Stimulated activated naive B cell treated with anti-CD40 and anti-IgM and Interleukin-4, amounts not matched to agents 10 μg/mL and 1 μg/mL and 100 μg/mL, for 72 hours (primary cell): Measurements from ENCODE around the gene CACUL1.
A peak's percentile ranks its signal among the peaks of the same experiment; 100 is the strongest.

Experiments used
- ATAC-seq, 2 donors: fragments of 150-1000 bp; cut with Tn5 transposase; replicated peaks; 2 replicates each; pipeline ENCODE4 v1.10.0; 2021; ENCODE audit warnings: moderate library complexity in 1 of 2
- DNase-seq: peaks from one replicate; pipeline ENCODE4 v3.0.0; 2021
- H3K27ac Mint-ChIP-seq: one replicate; pipeline ENCODE4 v1.8.0; 2022; ENCODE audit warnings: mild to moderate bottlenecking, mixed read lengths
- H3K27me3 Mint-ChIP-seq, 2 donors: one replicate each; pipeline ENCODE4 v1.8.0; 2022; ENCODE audit warnings: mixed read lengths in 2 of 2
- H3K36me3 Mint-ChIP-seq, 2 donors: one replicate each; pipeline ENCODE4 v1.8.0; 2022; ENCODE audit warnings: mixed read lengths in 2 of 2, mild to moderate bottlenecking in 1 of 2
- H3K4me1 Mint-ChIP-seq, 2 donors: one replicate each; pipeline ENCODE4 v1.8.0; 2022; ENCODE audit warnings: mixed read lengths in 2 of 2, mild to moderate bottlenecking in 1 of 2
- H3K4me3 Mint-ChIP-seq, 2 donors: one replicate each; pipeline ENCODE4 v1.8.0; 2022; ENCODE audit warnings: mild to moderate bottlenecking in 2 of 2, mixed read lengths in 2 of 2, moderate library complexity in 1 of 2
- H3K9me3 Mint-ChIP-seq, 2 donors: one replicate each; pipeline ENCODE4 v1.8.0; 2022; ENCODE audit warnings: mixed read lengths in 2 of 2, mild to moderate bottlenecking in 1 of 2

CACUL1 gene

DNA sequence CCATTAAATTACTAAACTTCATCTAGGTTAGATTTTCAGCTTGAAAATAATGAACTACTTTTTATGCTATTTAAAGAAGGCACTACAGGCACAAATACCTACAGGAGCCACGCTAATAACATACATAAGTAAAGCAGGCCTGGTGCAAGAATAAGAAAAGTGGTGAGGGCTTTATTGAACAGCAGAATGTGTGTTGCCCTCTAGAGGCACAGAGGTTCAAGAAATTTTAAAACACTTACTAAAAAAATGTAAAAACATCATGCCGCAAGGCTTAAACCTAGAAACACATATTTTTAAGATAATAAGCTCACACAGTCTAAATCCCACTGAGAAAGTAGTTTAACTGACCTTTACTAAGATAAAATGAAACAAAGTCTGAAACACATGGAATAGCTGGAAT, 20.3 kb downstream of the CACUL1 start:
- Mint-ChIP-seq H3K27ac (no peak overlapping the region), H3K4me1 (peaks cover 39 to 68% of the 10 kb centered on the region in 2 donors), H3K4me3 (no peak overlapping the region), H3K27me3 (no peaks in the 10 kb centered on the region), H3K36me3 (peaks cover 7 to 9% of the 10 kb centered on the region in 2 donors), H3K9me3 (no peaks in the 10 kb centered on the region)
- ATAC-seq: no peak
- no peak for DNase-seq

DNA sequence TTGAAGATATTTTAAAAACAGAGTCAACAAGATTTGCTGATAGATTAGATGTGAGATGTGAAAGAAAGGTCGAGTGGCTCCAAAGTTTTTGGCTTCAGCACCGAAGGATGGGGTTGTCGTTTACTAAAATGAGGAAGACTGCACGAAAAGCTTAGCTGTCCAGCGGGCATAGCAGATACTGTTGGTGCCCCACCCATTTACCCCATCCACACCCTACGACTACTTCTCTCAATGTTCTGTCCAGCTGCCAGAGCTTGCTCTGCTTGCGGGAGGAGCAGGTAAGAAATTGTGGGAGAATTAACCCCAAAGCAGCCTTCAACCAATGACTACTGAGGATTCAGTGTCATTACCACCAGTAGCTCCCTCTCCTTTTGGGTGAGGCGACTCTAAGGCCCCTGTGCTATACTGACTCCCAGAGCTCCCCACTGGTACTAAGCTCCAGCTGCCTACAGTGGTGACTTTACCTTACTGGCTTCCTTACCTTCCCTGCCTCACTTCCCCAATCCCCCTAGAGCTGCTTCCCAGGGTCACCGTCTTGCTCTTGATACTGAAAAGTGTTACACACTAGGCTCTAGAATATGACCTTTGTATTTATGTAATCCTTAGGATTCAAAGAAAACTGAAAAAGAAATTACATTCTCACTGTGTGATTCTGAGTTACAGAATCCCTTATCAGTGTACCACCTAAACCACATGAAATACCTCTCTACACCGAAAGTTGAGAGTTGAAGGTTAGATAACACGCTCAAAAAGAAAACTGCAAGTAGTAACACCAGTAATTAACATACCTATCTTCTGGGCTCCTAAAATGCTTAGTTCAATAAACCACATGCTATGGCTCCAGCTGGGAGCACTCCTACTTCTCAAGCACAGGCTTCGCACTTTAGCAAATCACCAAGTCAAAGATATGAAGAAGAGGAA, 22.3 kb downstream of the CACUL1 start:
- ATAC-seq: no peak
- Mint-ChIP-seq H3K27me3 (no peaks in the 10 kb centered on the region), H3K9me3 (no peaks in the 10 kb centered on the region), H3K4me1 (peaks cover 34 to 54% of the 10 kb centered on the region in 2 donors), H3K27ac (peak overlapping the region; percentile 0), H3K36me3 (peaks cover 6 to 10% of the 10 kb centered on the region in 2 donors), H3K4me3 (no peak overlapping the region)
- no peak for DNase-seq

DNA sequence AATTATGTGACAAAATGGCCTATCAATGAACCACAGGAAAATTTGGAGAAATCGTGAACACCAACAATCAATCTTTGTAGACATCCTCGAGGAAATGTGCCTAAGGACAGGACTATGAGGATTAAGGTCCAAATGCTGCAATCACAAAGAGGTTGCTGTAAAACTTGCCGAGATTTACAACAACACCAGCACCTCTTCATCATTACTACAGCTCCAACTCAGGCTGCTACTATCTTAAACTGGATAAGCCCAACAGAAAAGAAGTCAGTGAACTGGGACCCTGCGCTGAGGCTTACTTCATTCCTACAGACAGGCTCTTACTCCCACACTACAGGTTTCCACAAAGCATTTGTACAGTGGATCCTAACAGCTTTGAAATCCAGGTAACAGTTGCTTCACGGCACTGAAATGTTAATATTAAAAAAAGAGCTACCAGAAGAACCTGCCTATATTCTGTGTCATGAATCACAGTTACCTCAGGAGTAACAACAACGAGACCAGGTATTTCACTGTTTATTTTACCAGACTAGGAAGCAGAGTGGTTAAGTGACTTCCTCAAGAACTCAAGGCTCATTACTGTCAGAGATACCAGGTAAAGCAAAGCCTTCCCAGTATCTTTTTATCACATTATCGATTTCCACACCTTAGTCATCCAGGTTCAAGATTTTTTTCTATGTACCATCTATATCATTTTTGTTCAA, 23.9 kb downstream of the CACUL1 start:
- peaks cover 14 to 17% of the 10 kb centered on the region in 2 donors for H3K36me3 Mint-ChIP-seq
- no peak for DNase-seq
- H3K27me3 Mint-ChIP-seq: no peaks in the 10 kb centered on the region
- H3K4me1 Mint-ChIP-seq: peaks cover 36 to 56% of the 10 kb centered on the region in 2 donors
- ATAC-seq: no peak
- H3K4me3 Mint-ChIP-seq: no peak overlapping the region
- peak overlapping the region; percentile 80 for H3K27ac Mint-ChIP-seq
- H3K9me3 Mint-ChIP-seq: no peaks in the 10 kb centered on the region

DNA sequence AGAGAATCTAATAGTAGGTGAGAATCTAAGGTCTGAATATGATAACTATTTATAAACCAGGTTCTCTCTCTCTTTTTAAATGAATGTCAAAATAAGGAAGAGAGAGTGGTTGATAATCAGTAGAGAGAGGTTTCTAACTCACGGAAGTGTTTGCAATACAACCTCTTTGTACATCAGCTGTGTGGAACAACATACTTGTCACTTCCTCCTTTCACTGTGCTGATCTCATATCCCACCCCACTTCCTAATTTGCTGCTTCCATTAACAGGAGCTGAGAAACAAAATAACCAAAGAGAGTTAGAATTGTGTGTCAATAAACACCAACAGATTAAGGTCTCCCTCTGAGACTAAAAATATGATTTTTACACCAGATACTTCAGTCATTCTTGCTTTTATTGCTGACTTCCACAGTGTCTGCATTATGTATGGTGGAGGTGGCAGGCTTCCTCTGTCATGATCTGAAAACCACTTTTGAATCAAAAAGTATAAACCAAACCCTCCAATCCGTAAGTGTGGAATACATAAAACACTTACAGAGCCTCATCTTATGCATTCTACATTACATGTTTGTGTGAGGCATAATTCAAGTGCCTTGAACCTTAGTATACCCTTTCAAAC, 25.0 kb downstream of the CACUL1 start:
- no peaks in the 10 kb centered on the region for H3K27me3 Mint-ChIP-seq
- ATAC-seq: peak; percentile 100

DNA sequence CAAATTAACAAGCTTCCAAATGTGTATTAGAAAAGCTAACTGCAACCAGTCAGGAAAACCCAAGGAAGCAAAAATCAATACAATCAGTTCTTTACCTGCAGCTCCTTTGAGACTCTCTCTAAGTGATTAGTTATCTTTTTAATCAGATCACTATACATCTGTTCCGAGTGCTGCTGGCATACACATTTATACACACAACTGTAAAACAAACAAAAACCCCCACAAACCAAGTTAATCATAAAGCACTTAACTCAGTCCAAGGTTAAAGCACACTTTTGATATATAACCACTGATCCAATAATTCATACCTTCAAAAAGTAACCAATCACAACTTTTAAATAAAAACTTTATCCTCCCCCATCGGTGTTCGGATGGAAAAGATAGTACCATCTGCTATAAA, 25.6 kb downstream of the CACUL1 start:
- DNase-seq (no peak), ATAC-seq (peak; percentile 9 to 15)
- H3K4me1 Mint-ChIP-seq: peaks cover 33 to 55% of the 10 kb centered on the region in 2 donors
- no peaks in the 10 kb centered on the region for H3K27me3 Mint-ChIP-seq
- no peaks in the 10 kb centered on the region for H3K9me3 Mint-ChIP-seq
- peak overlapping the region; percentile 89 for H3K27ac Mint-ChIP-seq
- H3K4me3 Mint-ChIP-seq: peak overlapping the region; percentile 56 to 71
- H3K36me3 Mint-ChIP-seq: peaks cover 20 to 21% of the 10 kb centered on the region in 2 donors

More for the DNA sequence above, 25.0 kb downstream of the CACUL1 start:
- peak; percentile 27 for DNase-seq
- H3K36me3 Mint-ChIP-seq: peaks cover 16 to 21% of the 10 kb centered on the region in 2 donors
- H3K4me1 Mint-ChIP-seq: peaks cover 33 to 55% of the 10 kb centered on the region in 2 donors
- peak overlapping the region; percentile 56 to 71 for H3K4me3 Mint-ChIP-seq
- H3K27ac Mint-ChIP-seq: peak overlapping the region; percentile 89
- H3K9me3 Mint-ChIP-seq: no peaks in the 10 kb centered on the region

DNA sequence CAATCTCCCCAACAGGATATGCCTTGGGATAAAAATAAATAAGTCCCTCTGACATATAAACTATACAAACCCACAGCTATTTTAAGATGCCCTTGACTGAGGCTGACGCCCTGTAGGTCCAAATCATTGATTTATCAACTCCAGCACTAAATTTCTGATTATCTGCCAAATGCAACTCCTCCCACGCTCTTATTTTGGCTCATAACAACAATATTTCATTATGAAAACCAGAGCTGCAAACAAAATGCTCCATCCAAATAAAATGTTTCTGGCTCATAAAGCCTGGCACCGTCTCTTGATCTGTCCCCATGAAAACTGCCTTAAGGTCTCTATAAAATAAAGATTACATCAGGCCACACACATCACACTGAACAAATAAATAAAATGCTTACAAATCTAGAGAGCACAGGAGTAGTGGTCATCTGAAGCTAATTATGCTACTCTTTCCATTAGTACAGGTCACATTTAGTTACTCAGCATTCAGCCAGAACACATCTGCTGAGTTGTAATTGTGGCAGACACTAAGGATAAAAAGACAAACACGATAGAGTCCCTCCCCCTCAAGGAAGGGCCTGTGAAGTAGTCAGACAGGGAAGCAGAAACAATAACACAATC, 28.8 kb downstream of the CACUL1 start:
- Mint-ChIP-seq H3K27me3 (no peaks in the 10 kb centered on the region), H3K9me3 (no peaks in the 10 kb centered on the region), H3K4me1 (peaks cover 20 to 39% of the 10 kb centered on the region in 2 donors), H3K27ac (no peak overlapping the region), H3K4me3 (no peak overlapping the region), H3K36me3 (peaks cover 15 to 27% of the 10 kb centered on the region in 2 donors)
- ATAC-seq: no peak
- DNase-seq: no peak

DNA sequence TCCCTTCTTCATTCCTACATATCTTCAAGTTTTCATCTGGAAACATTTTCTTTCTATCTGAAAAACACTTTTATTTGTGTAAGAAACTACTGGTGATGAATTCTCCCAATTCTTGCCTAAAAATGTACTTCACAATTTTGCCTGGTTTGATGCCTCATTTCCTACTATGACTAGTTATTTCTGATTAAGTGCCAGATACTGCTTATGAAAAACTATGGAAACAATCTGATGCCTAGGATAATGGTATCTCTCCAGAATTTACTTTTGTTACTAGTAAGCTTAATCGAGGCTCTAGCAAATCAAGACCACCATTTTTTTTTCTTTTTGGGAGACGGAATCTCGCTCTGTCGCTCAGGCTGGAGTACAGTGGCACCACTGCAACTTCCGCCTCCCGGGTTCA, 31.3 kb downstream of the CACUL1 start:
- no peak for ATAC-seq
- no peak for DNase-seq

DNA sequence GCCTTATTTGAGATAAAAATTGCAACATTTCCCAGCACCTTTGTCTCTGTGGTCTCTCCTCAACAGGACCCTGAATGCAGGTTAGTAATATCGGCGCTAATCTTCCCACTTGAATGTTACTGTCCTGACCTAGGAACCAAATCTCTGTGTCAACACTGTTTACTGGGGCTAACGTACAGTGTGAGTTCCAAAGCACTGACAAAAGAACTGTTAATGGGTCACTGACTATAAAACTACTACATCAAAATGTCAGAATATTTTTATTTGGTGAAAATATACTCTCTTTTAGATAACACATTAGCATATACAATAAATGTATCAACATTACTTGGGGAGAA, 33.3 kb downstream of the CACUL1 start:
- H3K4me3 Mint-ChIP-seq: no peak overlapping the region
- H3K4me1 Mint-ChIP-seq: peaks cover 4 to 20% of the 10 kb centered on the region in 2 donors
- ATAC-seq (no peak), DNase-seq (no peak)
- H3K36me3 Mint-ChIP-seq: peaks cover 14 to 22% of the 10 kb centered on the region in 2 donors
- no peaks in the 10 kb centered on the region for H3K9me3 Mint-ChIP-seq
- H3K27ac Mint-ChIP-seq: no peak overlapping the region
- H3K27me3 Mint-ChIP-seq: no peaks in the 10 kb centered on the region

More for the DNA sequence above, 31.3 kb downstream of the CACUL1 start:
- Mint-ChIP-seq H3K27ac (no peak overlapping the region), H3K36me3 (peaks cover 15 to 24% of the 10 kb centered on the region in 2 donors), H3K4me3 (no peak overlapping the region), H3K27me3 (no peaks in the 10 kb centered on the region), H3K9me3 (no peaks in the 10 kb centered on the region), H3K4me1 (peaks cover 4 to 20% of the 10 kb centered on the region in 2 donors)

DNA sequence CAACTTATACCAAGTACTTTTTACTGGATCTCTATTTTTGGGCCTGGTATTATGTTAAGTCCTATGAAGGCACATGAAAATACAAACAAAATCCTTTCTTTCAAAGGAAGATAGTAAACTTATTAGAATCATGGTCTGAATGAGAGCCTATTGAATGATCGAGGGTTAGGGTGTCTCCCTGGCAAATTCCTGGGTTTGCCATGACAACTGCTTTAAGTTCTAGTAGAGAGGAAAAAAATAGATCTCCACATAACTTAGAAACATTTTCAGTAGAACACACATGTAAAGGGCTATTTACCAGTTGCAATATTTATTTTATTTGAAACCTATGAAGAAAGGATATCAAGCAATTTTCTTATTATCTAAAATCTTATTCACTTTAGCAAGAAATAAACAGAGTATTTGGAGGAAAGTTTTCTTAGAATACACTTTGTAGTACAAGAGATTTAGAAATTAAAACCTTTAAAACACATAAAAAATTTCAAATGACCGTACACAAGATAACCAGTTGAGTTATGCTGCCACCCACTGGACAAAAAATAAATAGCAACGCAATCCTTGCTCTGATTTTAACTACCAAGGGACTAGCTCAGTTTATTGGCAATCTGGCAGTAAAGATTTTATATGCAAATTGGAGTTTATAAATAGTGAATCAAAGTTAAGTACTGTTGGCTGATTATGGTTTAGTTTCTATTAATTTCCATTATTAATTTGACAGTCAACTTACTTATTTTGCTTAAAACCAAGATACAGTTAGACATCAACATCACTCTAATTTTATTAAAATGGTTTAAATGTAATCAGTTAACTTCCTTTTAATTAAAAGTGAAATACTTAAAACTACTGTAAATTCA, 33.9 kb downstream of the CACUL1 start:
- peaks cover 9 to 19% of the 10 kb centered on the region in 2 donors for H3K36me3 Mint-ChIP-seq
- no peak for ATAC-seq
- no peaks in the 10 kb centered on the region for H3K9me3 Mint-ChIP-seq
- no peak overlapping the region for H3K27ac Mint-ChIP-seq
- H3K27me3 Mint-ChIP-seq: no peaks in the 10 kb centered on the region
- DNase-seq: peak; percentile 20
- no peak overlapping the region for H3K4me3 Mint-ChIP-seq
- H3K4me1 Mint-ChIP-seq: peaks cover 0 to 15% of the 10 kb centered on the region in 2 donors

DNA sequence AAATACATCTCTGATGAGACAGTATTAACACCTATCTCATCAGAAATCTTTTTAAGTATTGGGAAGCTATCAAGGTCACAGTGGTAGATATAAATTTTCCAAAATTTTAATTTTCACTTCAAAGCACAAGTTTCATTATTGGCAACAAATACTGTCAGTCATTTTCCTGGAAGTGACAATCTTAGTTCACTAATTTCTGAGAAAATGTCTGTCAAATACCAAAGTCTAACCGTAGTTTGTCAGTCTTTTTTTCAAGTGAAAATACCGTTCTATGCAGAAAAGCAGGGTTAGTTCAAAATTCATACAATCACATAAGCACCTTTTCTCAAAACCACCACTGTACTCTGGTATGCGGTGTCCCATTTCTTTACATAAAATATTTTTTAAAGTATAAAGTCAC, 40.4 kb downstream of the CACUL1 start:
- Mint-ChIP-seq H3K36me3 (peaks cover 3 to 15% of the 10 kb centered on the region in 2 donors), H3K27me3 (no peaks in the 10 kb centered on the region)

DNA sequence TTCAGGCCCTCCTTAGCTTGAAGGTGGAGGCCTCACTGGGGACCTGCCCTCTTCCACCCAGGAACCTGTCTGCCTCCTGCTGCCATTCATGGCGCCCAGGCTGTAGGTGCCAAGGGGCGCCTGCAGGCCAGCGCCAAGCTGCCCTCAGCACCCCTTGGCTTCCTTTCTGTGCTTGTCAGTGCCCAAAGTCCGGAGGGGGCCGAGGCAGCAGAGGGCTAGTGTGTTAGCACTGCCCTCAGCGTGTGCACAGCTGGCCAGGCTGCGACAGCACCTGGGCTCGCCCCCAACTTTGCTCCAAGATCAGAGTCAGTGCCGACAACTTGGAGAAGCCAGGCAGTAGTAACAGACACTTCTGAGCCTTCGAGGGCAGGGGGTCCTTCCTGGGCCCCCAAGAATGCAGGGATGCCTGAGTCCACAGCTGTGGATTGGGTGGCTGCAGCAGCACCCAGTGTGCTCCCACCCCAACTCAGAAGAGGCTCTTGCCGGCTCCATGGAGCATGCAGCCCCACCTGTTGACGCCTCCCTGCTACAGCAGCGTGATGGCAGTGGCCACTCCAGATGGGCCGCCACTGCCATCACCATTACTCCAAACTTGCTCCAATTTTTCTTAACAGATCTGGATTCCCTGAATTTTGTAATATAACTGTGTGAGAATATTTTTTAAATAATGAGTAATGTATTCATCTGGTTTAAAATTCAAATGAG, 41.7 kb downstream of the CACUL1 start:
- no peak for ATAC-seq
- Mint-ChIP-seq H3K36me3 (peaks cover 3 to 15% of the 10 kb centered on the region in 2 donors), H3K9me3 (no peaks in the 10 kb centered on the region), H3K27me3 (no peaks in the 10 kb centered on the region), H3K4me3 (no peak overlapping the region), H3K27ac (no peak overlapping the region), H3K4me1 (peaks cover 0 to 4% of the 10 kb centered on the region in 2 donors)
- no peak for DNase-seq

More for the DNA sequence above, 40.4 kb downstream of the CACUL1 start:
- no peak for ATAC-seq
- Mint-ChIP-seq H3K4me3 (no peak overlapping the region), H3K4me1 (peaks cover 0 to 4% of the 10 kb centered on the region in 2 donors), H3K9me3 (no peaks in the 10 kb centered on the region), H3K27ac (no peak overlapping the region)
- DNase-seq: no peak

DNA sequence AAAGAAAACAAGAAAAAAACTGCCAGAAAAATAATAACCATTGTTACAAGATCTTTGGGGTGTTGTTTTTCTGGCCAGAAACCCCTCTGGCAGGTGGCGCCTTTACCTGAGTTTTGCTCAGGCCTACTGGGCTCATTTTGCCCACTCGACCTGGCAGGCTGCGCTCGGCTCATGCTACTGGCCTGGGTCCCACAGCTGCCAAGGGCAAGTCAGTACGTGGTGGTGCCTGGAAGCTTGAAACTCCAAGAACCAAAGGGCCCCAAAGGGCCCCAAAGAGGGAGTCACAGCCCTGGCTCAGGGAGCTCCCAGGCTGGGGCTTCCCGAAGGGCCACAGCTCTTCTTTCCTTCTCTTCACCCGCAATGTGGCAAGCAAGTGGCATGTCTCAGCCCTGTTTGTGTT, 42.7 kb downstream of the CACUL1 start:
- ATAC-seq (no peak), DNase-seq (no peak)
- Mint-ChIP-seq H3K27me3 (no peaks in the 10 kb centered on the region), H3K4me3 (no peak overlapping the region), H3K27ac (no peak overlapping the region), H3K9me3 (no peaks in the 10 kb centered on the region), H3K4me1 (peaks cover 0 to 4% of the 10 kb centered on the region in 2 donors), H3K36me3 (peaks cover 6 to 15% of the 10 kb centered on the region in 2 donors)

DNA sequence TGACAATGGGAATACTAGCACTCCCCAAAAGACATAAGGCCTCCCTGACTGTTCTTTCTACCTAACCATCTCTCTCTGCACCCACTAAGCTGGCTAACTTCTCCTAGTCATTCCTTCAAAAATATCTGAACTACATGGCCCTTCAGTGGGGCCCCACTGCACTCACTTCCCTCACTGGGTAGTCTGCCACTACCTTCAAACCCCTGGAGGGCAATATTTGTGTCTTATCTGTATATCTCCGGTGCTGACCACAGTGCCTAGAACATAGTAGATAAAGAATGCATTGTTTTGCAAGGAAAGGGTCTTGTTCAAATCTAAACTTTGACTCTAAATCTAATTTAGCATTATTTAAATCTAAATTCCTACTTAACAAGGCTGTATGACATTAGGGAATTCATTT, 44.3 kb downstream of the CACUL1 start:
- H3K4me3 Mint-ChIP-seq: no peak overlapping the region
- no peak overlapping the region for H3K27ac Mint-ChIP-seq
- H3K9me3 Mint-ChIP-seq: no peaks in the 10 kb centered on the region

More for the DNA sequence above, 44.3 kb downstream of the CACUL1 start:
- DNase-seq: no peak
- H3K36me3 Mint-ChIP-seq: peaks cover 6 to 12% of the 10 kb centered on the region in 2 donors
- ATAC-seq: no peak
- peaks cover 0 to 4% of the 10 kb centered on the region in 2 donors for H3K4me1 Mint-ChIP-seq
- H3K27me3 Mint-ChIP-seq: no peaks in the 10 kb centered on the region
